ENCODE data around the gene ITIH1. TPM values are rescaled to one million over a fixed set of nuclear protein-coding genes. Genes with fewer than 3 reads are reported as not detected.

Gene ITIH1
- total and polyA plus RNA-seq, 9 of the 15 experiments (the other 6 are each of a cell fraction or from before 2014, with no cell fraction given): 0.31 TPM; not detected in 8

- DNase-seq (ENCODE audit: extremely low read depth in 1 of 4, low spot score in 3 of 4): no peak
- no peaks in the 10 kb centered on the region for H3K4me1 ChIP-seq (replicated peaks in 1 of 2; ENCODE audit: control insufficient read depth in 2 of 2, insufficient read depth in 2 of 2, low read length in 2 of 2)
- no peak overlapping the region for H3K9ac ChIP-seq (ENCODE audit: insufficient read depth in 1 of 2, low read depth in 2 of 2, low read length in 2 of 2)
- POLR2A ChIA-PET: interaction anchor here (0.6 kb wide), 1 partner anchor 15 kb away, joined by 3 read pairs; no protein-coding TSS in a partner anchor
- FAIRE-seq: no peak
- in situ Hi-C loops (cut with MboI): no loop called here
- no peak overlapping the region for H3K4me3 ChIP-seq
- H3K9me3 ChIP-seq (replicated peaks; ENCODE audit: control insufficient read depth, insufficient read depth, low read depth, low read length): no peaks in the 10 kb centered on the region
- no peaks in the 10 kb centered on the region for H3K79me2 ChIP-seq (ENCODE audit: control insufficient read depth, insufficient read depth, low read length)
- intact Hi-C loops (cut with micrococcal nuclease): no loop called here
- H3K36me3 ChIP-seq (ENCODE audit: control insufficient read depth, insufficient read depth, low read length): no peaks in the 10 kb centered on the region
- no peak overlapping the region for H3K27ac ChIP-seq (ENCODE audit: extremely low read depth, low read depth, low read length)
- ATAC-seq: no peak
- H2AFZ ChIP-seq (ENCODE audit: low read depth, low read length): no peak overlapping the region
- peaks cover 0 to 32% of the 10 kb centered on the region in 2 experiments; a peak in 3 of 5 replicates for H3K27me3 ChIP-seq (ENCODE audit: control insufficient read depth in 2 of 2, insufficient read depth in 2 of 2, low read length in 2 of 2)
- no TSS peak for BruUV-seq (replicated peaks)
- H4K20me1 ChIP-seq (replicated peaks; ENCODE audit: control insufficient read depth, insufficient read depth, low read length): no peaks in the 10 kb centered on the region
- WGBS (ENCODE audit: insufficient coverage, low coverage, missing lambda C conversion rate): 0% methylated on average over 9 of the region's 11 CpGs
- CTCF ChIA-PET (ENCODE audit: low intra/inter-chr PET ratio): no interaction called here
- H3K9me1 ChIP-seq (ENCODE audit: control insufficient read depth, insufficient read depth, low read length): no peaks in the 10 kb centered on the region
- no peak for TF ChIP-seq CXXC5 (CRISPR knock-in tag; IDR thresholded peaks at IDR 0.05)
- no peak for TF ChIP-seq ZSCAN32 (CRISPR knock-in tag; IDR thresholded peaks at IDR 0.05)
- TF ChIP-seq GABPB1 (CRISPR knock-in tag; IDR thresholded peaks at IDR 0.05): no peak
- no peak for TF ChIP-seq BCOR (IDR thresholded peaks at IDR 0.05)
- no peak for TF ChIP-seq MLX (CRISPR knock-in tag; conservative IDR thresholded peaks at IDR 0.05)
- H3K4me2 ChIP-seq (ENCODE audit: insufficient read depth, low read length): no peak overlapping the region
Measured at GRCh38 chr3:52810923-52811322, 33.5 kb downstream of the ITIH1 start.

- Histone ChIP-seq H3K27me3 (ENCODE audit: control insufficient read depth in 2 of 2, insufficient read depth in 2 of 2, low read length in 2 of 2) (peaks cover 0 to 38% of the 10 kb centered on the region in 2 experiments; a peak in 3 of 5 replicates), H2AFZ (ENCODE audit: low read depth, low read length) (no peak overlapping the region), H3K36me3 (ENCODE audit: control insufficient read depth, insufficient read depth, low read length) (no peaks in the 10 kb centered on the region), H3K9me3 (replicated peaks; ENCODE audit: control insufficient read depth, insufficient read depth, low read depth, low read length) (no peaks in the 10 kb centered on the region), H3K4me3 (no peak overlapping the region), H3K9me1 (ENCODE audit: control insufficient read depth, insufficient read depth, low read length) (no peaks in the 10 kb centered on the region), H3K79me2 (ENCODE audit: control insufficient read depth, insufficient read depth, low read length) (no peaks in the 10 kb centered on the region), H4K20me1 (replicated peaks; ENCODE audit: control insufficient read depth, insufficient read depth, low read length) (no peaks in the 10 kb centered on the region), H3K4me2 (ENCODE audit: insufficient read depth, low read length) (no peak overlapping the region), H3K4me1 (replicated peaks in 1 of 2; ENCODE audit: control insufficient read depth in 2 of 2, insufficient read depth in 2 of 2, low read length in 2 of 2) (no peaks in the 10 kb centered on the region), H3K27ac (ENCODE audit: extremely low read depth, low read depth, low read length) (no peak overlapping the region), H3K9ac (ENCODE audit: insufficient read depth in 1 of 2, low read depth in 2 of 2, low read length in 2 of 2) (no peak overlapping the region)
- intact Hi-C loops (cut with micrococcal nuclease): no loop called here
- DNase-seq (ENCODE audit: extremely low read depth in 1 of 4, low spot score in 3 of 4): no peak
- ChIA-PET CTCF (ENCODE audit: low intra/inter-chr PET ratio) (no interaction called here), POLR2A (interaction anchor here (0.6 kb wide), 1 partner anchor 15 kb away, joined by 3 read pairs; no protein-coding TSS in a partner anchor)
- in situ Hi-C loops (cut with MboI): no loop called here
- no peak for ATAC-seq
- BruUV-seq (replicated peaks): no TSS peak
- no peak for FAIRE-seq
- 3% methylated on average over 6 of the region's 7 CpGs for WGBS (ENCODE audit: insufficient coverage, low coverage, missing lambda C conversion rate)
- TF ChIP-seq ZKSCAN8 (CRISPR knock-in tag; IDR thresholded peaks at IDR 0.05) (no peak), TCF3 (CRISPR knock-in tag; IDR thresholded peaks at IDR 0.05) (no peak), HNRNPH1 (optimal IDR thresholded peaks at IDR 0.05; ENCODE audit: low read depth, low read length) (no peak), LCOR (CRISPR knock-in tag; IDR thresholded peaks at IDR 0.05) (no peak), ZNF76 (CRISPR knock-in tag; IDR thresholded peaks at IDR 0.05; ENCODE audit: borderline replicate concordance) (no peak), CGGBP1 (CRISPR knock-in tag; IDR thresholded peaks at IDR 0.05) (no peak), MYNN (IDR thresholded peaks at IDR 0.05) (no peak), MYNN (CRISPR knock-in tag; IDR thresholded peaks at IDR 0.05) (no peak), ILF3 (IDR thresholded peaks at IDR 0.05; ENCODE audit: borderline replicate concordance) (no peak), ZNF589 (CRISPR knock-in tag; IDR thresholded peaks at IDR 0.05; ENCODE audit: low read depth) (no peak), THRAP3 (IDR thresholded peaks at IDR 0.05; ENCODE audit: borderline replicate concordance) (no peak)
Measured at GRCh38 chr3:52811452-52812011, 34.1 kb downstream of the ITIH1 start.
